ENCODE data around the gene CCDC112.

CCDC112 gene

GRCh38 chr5:115272297-115272958 is 24.0 kb downstream of the CCDC112 start:
- H3K27ac ChIP-seq = no peak overlapping the region
- no peak overlapping the region for H3K9ac ChIP-seq
- H3K4me3 ChIP-seq (IDR thresholded peaks at IDR 0.05; ENCODE audit: insufficient read depth, low read depth, low read length) = no peak overlapping the region
- H3K79me2 ChIP-seq (ENCODE audit: insufficient read depth, low read depth) = no peaks in the 10 kb centered on the region
- no peak overlapping the region for H3K4me2 ChIP-seq
- no peaks in the 10 kb centered on the region for H3K4me1 ChIP-seq (ENCODE audit: low read depth, poor library complexity, severe bottlenecking)
- 0 out of 2 replicates have a peak, but pooled peaks cover 5% of the 10 kb centered on the region for H3K36me3 ChIP-seq (ENCODE audit: insufficient read depth)
- no peak for TF ChIP-seq CTCF (conservative IDR thresholded peaks at IDR 0.05; ENCODE audit: low read depth, low read length)
- no peaks in the 10 kb centered on the region for H4K20me1 ChIP-seq (ENCODE audit: insufficient read depth)
- H2AFZ ChIP-seq (ENCODE audit: low read depth) = no peak overlapping the region
- no peaks in the 10 kb centered on the region for H3K27me3 ChIP-seq (ENCODE audit: insufficient read depth, low read depth)

- H3K4me3 ChIP-seq (IDR thresholded peaks at IDR 0.05; ENCODE audit: insufficient read depth, low read depth, low read length) = no peak overlapping the region
- no peak overlapping the region for H3K9ac ChIP-seq
- H3K36me3 ChIP-seq (ENCODE audit: insufficient read depth) = 0 out of 2 replicates have a peak, but pooled peaks cover 5% of the 10 kb centered on the region
- no peak overlapping the region for H2AFZ ChIP-seq (ENCODE audit: low read depth)
- no peak overlapping the region for H3K4me2 ChIP-seq
- no peak for TF ChIP-seq CTCF (conservative IDR thresholded peaks at IDR 0.05; ENCODE audit: low read depth, low read length)
- H3K27ac ChIP-seq = no peak overlapping the region
- no peaks in the 10 kb centered on the region for H3K4me1 ChIP-seq (ENCODE audit: low read depth, poor library complexity, severe bottlenecking)
- H4K20me1 ChIP-seq (ENCODE audit: insufficient read depth) = no peaks in the 10 kb centered on the region
- H3K79me2 ChIP-seq (ENCODE audit: insufficient read depth, low read depth) = no peaks in the 10 kb centered on the region
- H3K27me3 ChIP-seq (ENCODE audit: insufficient read depth, low read depth) = no peaks in the 10 kb centered on the region
Measured at GRCh38 chr5:115271295-115272050, 25.0 kb downstream of the CCDC112 start.

GRCh38 chr5:115267617-115268016 is 28.8 kb downstream of the CCDC112 start:
- H4K20me1 ChIP-seq (ENCODE audit: insufficient read depth) = no peaks in the 10 kb centered on the region
- no peak overlapping the region for H3K4me3 ChIP-seq (IDR thresholded peaks at IDR 0.05; ENCODE audit: insufficient read depth, low read depth, low read length)
- no peak for TF ChIP-seq CTCF (conservative IDR thresholded peaks at IDR 0.05; ENCODE audit: low read depth, low read length)
- H3K9ac ChIP-seq = no peak overlapping the region
- no peaks in the 10 kb centered on the region for H3K27me3 ChIP-seq (ENCODE audit: insufficient read depth, low read depth)
- no peak overlapping the region for H3K4me2 ChIP-seq
- no peaks in the 10 kb centered on the region for H3K4me1 ChIP-seq (ENCODE audit: low read depth, poor library complexity, severe bottlenecking)
- no peak overlapping the region for H2AFZ ChIP-seq (ENCODE audit: low read depth)
- no peak overlapping the region for H3K27ac ChIP-seq
- H3K79me2 ChIP-seq (ENCODE audit: insufficient read depth, low read depth) = no peaks in the 10 kb centered on the region
- H3K36me3 ChIP-seq (ENCODE audit: insufficient read depth) = no peaks in the 10 kb centered on the region

GRCh38 chr5:115265220-115265619 is 31.2 kb downstream of the CCDC112 start:
- Histone ChIP-seq H3K27me3 (ENCODE audit: insufficient read depth, low read depth) (no peaks in the 10 kb centered on the region), H3K27ac (no peak overlapping the region), H2AFZ (ENCODE audit: low read depth) (no peak overlapping the region), H3K4me3 (IDR thresholded peaks at IDR 0.05; ENCODE audit: insufficient read depth, low read depth, low read length) (no peak overlapping the region), H3K4me1 (ENCODE audit: low read depth, poor library complexity, severe bottlenecking) (peaks cover 10% of the 10 kb centered on the region), H3K36me3 (ENCODE audit: insufficient read depth) (no peaks in the 10 kb centered on the region), H3K79me2 (ENCODE audit: insufficient read depth, low read depth) (peaks cover 21% of the 10 kb centered on the region), H3K4me2 (no peak overlapping the region), H4K20me1 (ENCODE audit: insufficient read depth) (no peaks in the 10 kb centered on the region), H3K9ac (no peak overlapping the region)
- TF ChIP-seq CTCF (conservative IDR thresholded peaks at IDR 0.05; ENCODE audit: low read depth, low read length) = no peak

Data from KMS-11 (cell line).